A673 (cell line): ENCODE results near the gene RBFOX2. TPM values are rescaled to one million over a fixed set of nuclear protein-coding genes. Genes with fewer than 3 reads are reported as not detected.
A peak's percentile ranks its signal among the peaks of the same experiment; 100 is the strongest.

Source experiments
- BruUV-seq: library from RNA; stranded (reverse); fragments of 400-500 nt; replicated peaks from 2 replicates; lab custom pipeline; 2021; lab: Mats Ljungman, UMichigan
- CTCF ChIA-PET: fragments of 300-600 bp; sonication (Branson Sonifier 250); formaldehyde crosslinking; loops from one replicate; lab custom pipeline; 2022; ENCODE audit warnings: antibody characterized with exemption; lab: Charles Lee
- POLR2A ChIA-PET: fragments of 300-600 bp; sonication (Branson Sonifier 250); formaldehyde crosslinking; loops from one replicate; lab custom pipeline; 2022; ENCODE audit warnings: antibody characterized with exemption; ENCODE audit not compliant: low non-redundant PET; lab: Charles Lee
- DNase-seq: peaks from one replicate; pipeline ENCODE4 v3.0.0-alpha.2; 2015; ENCODE audit warnings: low spot score
- H3K27ac ChIP-seq: fragments of 200-600 bp; sonication (generic); 2 replicates; pipeline ENCODE4 v1.5.1; 2016; ENCODE audit warnings: mixed run types, low read depth, mild to moderate bottlenecking, mixed read lengths, antibody characterized with exemption, low read length; ENCODE audit not compliant: poor library complexity, severe bottlenecking
- H3K27me3 ChIP-seq: fragments of 200-600 bp; sonication (generic); replicated peaks from 2 replicates; pipeline ENCODE4 v1.6.1; 2017; ENCODE audit warnings: mixed run types, low read depth, mild to moderate bottlenecking, mixed read lengths, antibody characterized with exemption, low read length; ENCODE audit not compliant: insufficient read depth, poor library complexity
- H3K36me3 ChIP-seq: fragments of 200-600 bp; sonication (generic); 2 replicates; pipeline ENCODE4 v1.6.1; 2016; ENCODE audit warnings: mixed run types, mild to moderate bottlenecking, mixed read lengths, antibody characterized with exemption, low read length; ENCODE audit not compliant: insufficient read depth, poor library complexity, severe bottlenecking
- H3K4me1 ChIP-seq: fragments of 200-600 bp; sonication (generic); 2 replicates; pipeline ENCODE4 v1.6.1; 2017; ENCODE audit warnings: mixed run types, mild to moderate bottlenecking, mixed read lengths, antibody characterized with exemption, low read length; ENCODE audit not compliant: insufficient read depth, poor library complexity, severe bottlenecking
- H3K4me3 ChIP-seq: fragments of 200-600 bp; sonication (generic); 2 replicates; pipeline ENCODE4 v1.5.1; 2016; ENCODE audit warnings: low read depth, mixed run types, mild to moderate bottlenecking, mixed read lengths, low read length; ENCODE audit not compliant: poor library complexity, severe bottlenecking
- H3K9me3 ChIP-seq: fragments of 200-600 bp; sonication (generic); 2 replicates; pipeline ENCODE4 v1.6.1; 2016; ENCODE audit warnings: mixed run types, low read depth, mild to moderate bottlenecking, mixed read lengths, antibody characterized with exemption, low read length; ENCODE audit not compliant: poor library complexity, severe bottlenecking
- CTCF ChIP-seq: fragments of 300-800, 200-600 bp; sonication (generic); conservative IDR thresholded peaks from 2 replicates; pipeline ENCODE4 v1.5.1; 2017; ENCODE audit warnings: low read depth, mild to moderate bottlenecking, antibody characterized with exemption, low read length, moderate library complexity, mixed read lengths
- EZH2 ChIP-seq: fragments of 200-600 bp; sonication (generic); IDR thresholded peaks from 2 replicates; pipeline ENCODE4 v1.6.1; 2017; ENCODE audit warnings: borderline replicate concordance, low read depth, mild to moderate bottlenecking, mixed read lengths, antibody characterized with exemption, low read length; ENCODE audit not compliant: poor library complexity, severe bottlenecking
- intact Hi-C: fragments of 100-400 bp; cut with micrococcal nuclease; formaldehyde crosslinking; loops from one replicate; pipeline ENCODE4 v1.10.0; 2022; ENCODE audit not compliant: unreplicated experiment
- total RNA-seq: library from RNA; stranded (reverse); gene quantifications from 2 replicates; pipeline ENCODE4 v1.2.3, GENCODE V29; 2021

Gene RBFOX2
- total RNA-seq, 1 experiment from 2014 or later, result 142 TPM

- ChIA-PET POLR2A (no interaction called here), CTCF (no interaction called here)
- H3K4me1 ChIP-seq, result peaks cover 59% of the 10 kb centered on the region
- intact Hi-C loops, result no loop called here
- TF ChIP-seq CTCF, result no peak
- TF ChIP-seq EZH2, result no peak
- H3K4me3 ChIP-seq, result no peak overlapping the region
- H3K36me3 ChIP-seq, result peaks cover 2% of the 10 kb centered on the region
- H3K27me3 ChIP-seq, result no peaks in the 10 kb centered on the region
- peak overlapping the region; percentile 73 for H3K27ac ChIP-seq
- no peak for DNase-seq
- no TSS peak for BruUV-seq
- H3K9me3 ChIP-seq, result no peaks in the 10 kb centered on the region
Observed at GRCh38 chr22:35988030-35988429, 40.6 kb downstream of the RBFOX2 start.

GRCh38 chr22:35987487-35987886 is 41.1 kb downstream of the RBFOX2 start:
- DNase-seq, result peak; percentile 62
- H3K27ac ChIP-seq, result peak overlapping the region; percentile 73
- TF ChIP-seq CTCF (no peak), EZH2 (no peak)

DNA sequence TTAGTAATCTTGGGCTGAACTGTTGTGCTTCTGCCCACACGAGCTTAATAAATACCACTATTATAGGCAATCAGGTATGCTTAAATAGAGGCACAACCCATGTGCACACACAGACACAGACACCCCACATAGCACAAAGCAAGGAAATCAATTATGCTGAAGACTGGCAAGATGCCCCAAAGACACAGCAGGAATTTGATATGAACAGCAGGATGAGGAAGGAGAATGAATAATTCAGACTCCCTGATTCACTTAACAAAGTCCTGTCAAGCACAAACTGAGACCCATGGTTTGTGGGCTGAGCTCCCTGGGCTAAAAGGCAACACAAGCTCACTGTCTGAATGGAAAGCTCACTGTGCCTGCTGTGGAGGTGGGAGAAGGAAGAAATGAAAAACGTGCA is 42.5 kb downstream of the RBFOX2 start:
- Histone ChIP-seq H3K36me3 (no peaks in the 10 kb centered on the region), H3K27me3 (no peaks in the 10 kb centered on the region), H3K9me3 (no peaks in the 10 kb centered on the region), H3K4me1 (peaks cover 66% of the 10 kb centered on the region), H3K27ac (peak overlapping the region; percentile 73), H3K4me3 (no peak overlapping the region)
- TF ChIP-seq CTCF (no peak), EZH2 (no peak)
- no TSS peak for BruUV-seq
- ChIA-PET POLR2A (no interaction called here), CTCF (no interaction called here)
- peak; percentile 94 for DNase-seq
- intact Hi-C loops, result no loop called here

More at GRCh38 chr22:35987487-35987886, 41.1 kb downstream of the RBFOX2 start:
- CTCF ChIA-PET, result interaction anchor here (0.6 kb wide), 1 partner anchor 16 kb away, joined by 11 read pairs; no protein-coding TSS in a partner anchor
- H3K36me3 ChIP-seq, result no peaks in the 10 kb centered on the region
- H3K4me3 ChIP-seq, result no peak overlapping the region
- BruUV-seq, result no TSS peak
- POLR2A ChIA-PET, result no interaction called here
- peaks cover 64% of the 10 kb centered on the region for H3K4me1 ChIP-seq
- H3K9me3 ChIP-seq, result no peaks in the 10 kb centered on the region
- intact Hi-C loops, result no loop called here
- no peaks in the 10 kb centered on the region for H3K27me3 ChIP-seq
